Peyer's patch (tissue), 4 donors: ENCODE data around the gene ANTXR1. TPM values are rescaled to one million over a fixed set of nuclear protein-coding genes. Genes with fewer than 3 reads are reported as not detected.

Experiments used
- DNase-seq, 3 donors: peaks; one replicate each; pipeline ENCODE4 v3.0.0-alpha.2; 2017 to 2019
- H3K27ac ChIP-seq, 4 donors: fragments of 200-600 bp; sonication (generic); one replicate each; pipeline ENCODE4 v1.5.1; 2016 to 2019
- H3K27me3 ChIP-seq, 2 donors: fragments of 200-600 bp; sonication (generic); one replicate each; pipeline ENCODE4 v1.5.1; 2019
- H3K36me3 ChIP-seq, 3 donors: fragments of 200-600 bp; sonication (generic); one replicate each; pipeline ENCODE4 v1.5.1; 2016 to 2019
- H3K4me1 ChIP-seq, 4 donors: fragments of 200-600 bp; sonication (generic); one replicate each; pipeline ENCODE4 v1.5.1; 2016 to 2019
- H3K4me3 ChIP-seq, 4 donors: fragments of 200-600 bp; sonication (generic); 1 replicate in 3 of 4; 2 replicates in 1 of 4; pipeline ENCODE4 v1.5.1; 2016 to 2019; ENCODE audit warnings: mild to moderate bottlenecking in 1 of 4
- H3K9me3 ChIP-seq, 4 donors: fragments of 200-600 bp; sonication (generic); one replicate each; pipeline ENCODE4 v1.5.1; 2016 to 2019; ENCODE audit warnings: mild to moderate bottlenecking in 1 of 4
- CTCF ChIP-seq, 6 experiments: fragments of 450-650 bp in 4 of 6; fragments of 200-600 bp in 2 of 6; sonication (generic) in 1 of 6; IDR thresholded peaks; one replicate each; pipeline ENCODE4 v1.5.1; 2017 to 2019; ENCODE audit warnings: antibody characterized with exemption in 6 of 6, mild to moderate bottlenecking in 3 of 6, moderate library complexity in 1 of 6
- POLR2A ChIP-seq, 2 donors: fragments of 450-650 bp; IDR thresholded peaks; one replicate each; pipeline ENCODE4 v1.5.1; 2017; ENCODE audit warnings: antibody characterized with exemption in 2 of 2, mild to moderate bottlenecking in 2 of 2, moderate library complexity in 2 of 2
- total RNA-seq, 4 donors: library from RNA; depleted of rRNA; stranded (reverse); fragments of >200 nt; gene quantifications; one replicate each; pipeline ENCODE4 v1.1.0, GENCODE V29; 2016

ANTXR1 gene
- total RNA-seq, 4 donors from 2014 or later, result 5.4 to 39.6 (median 25.0) TPM

GRCh38 chr2:69138793-69139459, 125.9 kb downstream of the ANTXR1 start:
- H3K27ac ChIP-seq, result no peak overlapping the region
- no peaks in the 10 kb centered on the region for H3K36me3 ChIP-seq
- no peaks in the 10 kb centered on the region for H3K9me3 ChIP-seq
- H3K4me1 ChIP-seq, result no peaks in the 10 kb centered on the region
- TF ChIP-seq CTCF (IDR thresholded peaks at IDR 0.05), result no peak
- TF ChIP-seq POLR2A (IDR thresholded peaks at IDR 0.05), result no peak
- no peak for DNase-seq
- H3K27me3 ChIP-seq, result no peaks in the 10 kb centered on the region
- H3K4me3 ChIP-seq, result no peak overlapping the region

- no peak for DNase-seq
- Histone ChIP-seq H3K36me3 (no peaks in the 10 kb centered on the region), H3K9me3 (no peaks in the 10 kb centered on the region), H3K27ac (no peak overlapping the region), H3K4me1 (no peaks in the 10 kb centered on the region), H3K4me3 (no peak overlapping the region), H3K27me3 (no peaks in the 10 kb centered on the region)
- TF ChIP-seq POLR2A (IDR thresholded peaks at IDR 0.05) (no peak), CTCF (IDR thresholded peaks at IDR 0.05) (no peak)
Observed at GRCh38 chr2:69139778-69140670, 127.0 kb downstream of the ANTXR1 start.

GRCh38 chr2:69141061-69141460, 128.1 kb downstream of the ANTXR1 start:
- Histone ChIP-seq H3K27me3 (no peaks in the 10 kb centered on the region), H3K9me3 (no peaks in the 10 kb centered on the region), H3K4me1 (no peaks in the 10 kb centered on the region), H3K27ac (no peak overlapping the region), H3K36me3 (no peaks in the 10 kb centered on the region), H3K4me3 (no peak overlapping the region)
- TF ChIP-seq POLR2A (IDR thresholded peaks at IDR 0.05) (no peak), CTCF (IDR thresholded peaks at IDR 0.05) (no peak)
- DNase-seq, result peak in 1 of 3 donors; percentile 52

GRCh38 chr2:69143748-69144360, 130.9 kb downstream of the ANTXR1 start:
- H3K27ac ChIP-seq, result no peak overlapping the region
- H3K9me3 ChIP-seq, result no peaks in the 10 kb centered on the region
- H3K27me3 ChIP-seq, result no peaks in the 10 kb centered on the region
- no peak for DNase-seq
- H3K36me3 ChIP-seq, result no peaks in the 10 kb centered on the region
- TF ChIP-seq CTCF (IDR thresholded peaks at IDR 0.05), result no peak
- TF ChIP-seq POLR2A (IDR thresholded peaks at IDR 0.05), result no peak
- H3K4me3 ChIP-seq, result no peak overlapping the region
- H3K4me1 ChIP-seq, result no peaks in the 10 kb centered on the region

- no peaks in the 10 kb centered on the region for H3K4me1 ChIP-seq
- no peaks in the 10 kb centered on the region for H3K36me3 ChIP-seq
- no peaks in the 10 kb centered on the region for H3K27me3 ChIP-seq
- TF ChIP-seq CTCF (IDR thresholded peaks at IDR 0.05) (no peak), POLR2A (IDR thresholded peaks at IDR 0.05) (no peak)
- H3K9me3 ChIP-seq, result no peaks in the 10 kb centered on the region
- no peak overlapping the region for H3K4me3 ChIP-seq
- H3K27ac ChIP-seq, result no peak overlapping the region
- no peak for DNase-seq
Observed at GRCh38 chr2:69145204-69145603, 132.2 kb downstream of the ANTXR1 start.
